Parathyroid adenoma (tissue), 2 donors: ENCODE measurements around the gene CCNG2.

Experiments used
- H2AFZ ChIP-seq: fragments of 300-600 bp; sonication (generic); one replicate; pipeline ENCODE4 v1.7.0; 2017; ENCODE audit warnings: antibody characterized with exemption, mild to moderate bottlenecking
- H3K27ac ChIP-seq: fragments of 300-600 bp; sonication (generic); one replicate; pipeline ENCODE4 v1.7.0; 2017
- H3K27me3 ChIP-seq: fragments of 300-600 bp; sonication (generic); one replicate; pipeline ENCODE4 v1.7.0; 2017; ENCODE audit warnings: low read length; ENCODE audit not compliant: control insufficient read depth, insufficient read depth
- H3K36me3 ChIP-seq: fragments of 300-600 bp; sonication (generic); one replicate; pipeline ENCODE4 v1.7.0; 2017; ENCODE audit warnings: low read length; ENCODE audit not compliant: control insufficient read depth, insufficient read depth
- H3K4me1 ChIP-seq: fragments of 300-600 bp; sonication (generic); one replicate; pipeline ENCODE4 v1.7.0; 2017; ENCODE audit warnings: control low read depth
- H3K4me2 ChIP-seq: fragments of 300-600 bp; sonication (generic); one replicate; pipeline ENCODE4 v1.7.0; 2017; ENCODE audit warnings: low read length
- H3K4me3 ChIP-seq: fragments of 300-600 bp; sonication (generic); one replicate; pipeline ENCODE4 v1.7.0; 2017; ENCODE audit warnings: low read depth, low read length
- H3K79me2 ChIP-seq: fragments of 300-600 bp; sonication (generic); one replicate; pipeline ENCODE4 v1.7.0; 2017; ENCODE audit warnings: control low read depth
- H3K9ac ChIP-seq: fragments of 300-600 bp; sonication (generic); one replicate; pipeline ENCODE4 v1.7.0; 2017; ENCODE audit warnings: mild to moderate bottlenecking
- H3K9me3 ChIP-seq: fragments of 300-600 bp; sonication (generic); one replicate; pipeline ENCODE4 v1.7.0; 2017; ENCODE audit warnings: low read length; ENCODE audit not compliant: control insufficient read depth
- CTCF ChIP-seq: fragments of 300-600 bp; sonication (generic); IDR thresholded peaks from one replicate; pipeline ENCODE4 v1.7.0; 2017; ENCODE audit warnings: antibody characterized with exemption, mild to moderate bottlenecking
- donor health status: primary hyperparathyroidism.

Gene CCNG2

GRCh38 chr4:77183777-77184420 is 26.9 kb downstream of the CCNG2 start:
- H3K9me3 ChIP-seq, result no peaks in the 10 kb centered on the region
- H3K27ac ChIP-seq, result no peak overlapping the region
- no peak overlapping the region for H3K4me3 ChIP-seq
- H3K4me1 ChIP-seq, result no peaks in the 10 kb centered on the region
- no peak overlapping the region for H3K9ac ChIP-seq
- no peak for TF ChIP-seq CTCF
- H3K36me3 ChIP-seq, result no peaks in the 10 kb centered on the region
- no peak overlapping the region for H3K4me2 ChIP-seq
- no peak overlapping the region for H2AFZ ChIP-seq
- no peaks in the 10 kb centered on the region for H3K79me2 ChIP-seq
- H3K27me3 ChIP-seq, result no peaks in the 10 kb centered on the region

- no peak overlapping the region for H3K27ac ChIP-seq
- no peak overlapping the region for H2AFZ ChIP-seq
- H3K4me2 ChIP-seq, result no peak overlapping the region
- no peaks in the 10 kb centered on the region for H3K36me3 ChIP-seq
- H3K27me3 ChIP-seq, result no peaks in the 10 kb centered on the region
- H3K4me1 ChIP-seq, result no peaks in the 10 kb centered on the region
- no peak overlapping the region for H3K4me3 ChIP-seq
- H3K9me3 ChIP-seq, result no peaks in the 10 kb centered on the region
- H3K9ac ChIP-seq, result no peak overlapping the region
- TF ChIP-seq CTCF, result no peak
- H3K79me2 ChIP-seq, result no peaks in the 10 kb centered on the region
These were observed 28.0 kb downstream of the CCNG2 start for GRCh38 chr4:77184974-77185373.

- Histone ChIP-seq H3K27ac (no peak overlapping the region), H3K9ac (no peak overlapping the region), H3K4me2 (no peak overlapping the region), H2AFZ (no peak overlapping the region), H3K4me1 (no peaks in the 10 kb centered on the region), H3K4me3 (no peak overlapping the region), H3K36me3 (no peaks in the 10 kb centered on the region), H3K9me3 (no peaks in the 10 kb centered on the region), H3K27me3 (no peaks in the 10 kb centered on the region), H3K79me2 (no peaks in the 10 kb centered on the region)
- TF ChIP-seq CTCF, result no peak
These were observed 28.7 kb downstream of the CCNG2 start for GRCh38 chr4:77185686-77186085.

- no peaks in the 10 kb centered on the region for H3K4me1 ChIP-seq
- no peak for TF ChIP-seq CTCF
- no peaks in the 10 kb centered on the region for H3K9me3 ChIP-seq
- no peak overlapping the region for H3K27ac ChIP-seq
- H3K79me2 ChIP-seq, result no peaks in the 10 kb centered on the region
- no peaks in the 10 kb centered on the region for H3K36me3 ChIP-seq
- H3K27me3 ChIP-seq, result no peaks in the 10 kb centered on the region
- H3K9ac ChIP-seq, result no peak overlapping the region
- H3K4me3 ChIP-seq, result no peak overlapping the region
- H2AFZ ChIP-seq, result no peak overlapping the region
- no peak overlapping the region for H3K4me2 ChIP-seq
These were observed 30.3 kb downstream of the CCNG2 start for GRCh38 chr4:77187322-77187721.
